HepG2 (cell line): Measurements from ENCODE around the gene SLC38A1. TPM values are rescaled to one million over a fixed set of nuclear protein-coding genes. Genes with fewer than 3 reads are reported as not detected.

ENCODE experiments used
- ATAC-seq: fragments of 200-7000 bp; cut with Tn5 transposase; 3 replicates; pipeline ENCODE4 v1.9.1; 2020; ENCODE audit warnings: mild to moderate bottlenecking, moderate library complexity
- BruUV-seq: library from RNA; stranded (reverse); fragments of 400-500 nt; replicated peaks from 2 replicates; lab custom pipeline; 2021; lab: Mats Ljungman, UMichigan
- CTCF ChIA-PET: fragments of 300-600 bp; formaldehyde crosslinking; extraction: SDS; loops from one replicate; lab custom pipeline; 2021; ENCODE audit warnings: low total read pairs, inconsistent platforms, low intra/inter-chr PET ratio; lab: Yijun Ruan, JAX
- POLR2A ChIA-PET: fragments of 350-600 bp; sonication (Branson Sonifier 250); formaldehyde crosslinking; loops from one replicate; lab custom pipeline; 2020; ENCODE audit warnings: antibody characterized with exemption, inconsistent platforms; lab: Yijun Ruan, JAX
- DNase-seq: peaks from one replicate; pipeline ENCODE4 v3.0.0-alpha.2; 2015; ENCODE audit warnings: low spot score
- FAIRE-seq: peaks from 3 replicates; lab custom pipeline; 2011; peaks lifted over from hg19 to GRCh38; lab: Jason Lieb, UNC
- H2AFZ ChIP-seq: one replicate; pipeline ENCODE4 v1.6.1; 2011; ENCODE audit warnings: low read length, inconsistent platforms
- H3K27ac ChIP-seq: fragments of 300-600 bp; 3 replicates; pipeline ENCODE4 v1.8.0; 2011; ENCODE audit warnings: mixed run types, mild to moderate bottlenecking, mixed read lengths, low read length, inconsistent platforms; ENCODE audit not compliant: insufficient read depth; ENCODE audit errors: extremely low read length
- H3K27me3 ChIP-seq, 2 experiments: fragments of 200-600 bp in 1 of 2; 2 replicates in 1 of 2; 3 replicates in 1 of 2; pipeline versions ENCODE4 v1.6.0 to v1.8.0; 2011; ENCODE audit warnings: low read length in 2 of 2, mild to moderate bottlenecking in 2 of 2, moderate library complexity in 2 of 2, inconsistent platforms in 1 of 2; ENCODE audit not compliant: insufficient read depth in 2 of 2, control insufficient read depth in 1 of 2
- H3K36me3 ChIP-seq, 2 experiments: fragments of 200-600 bp in 1 of 2; replicated peaks in 1 of 2; 2 replicates in 1 of 2; 3 replicates in 1 of 2; pipeline versions ENCODE4 v1.5.1 to v1.8.0; 2011; ENCODE audit warnings: low read length in 2 of 2, inconsistent platforms in 1 of 2; ENCODE audit not compliant: insufficient read depth in 2 of 2, control insufficient read depth in 1 of 2
- H3K4me1 ChIP-seq: 2 replicates; pipeline ENCODE4 v1.5.1; 2012; ENCODE audit warnings: low read length, inconsistent platforms; ENCODE audit not compliant: insufficient read depth
- H3K4me2 ChIP-seq: 2 replicates; pipeline ENCODE4 v1.6.0; 2011; ENCODE audit warnings: low read depth, low read length, inconsistent platforms
- H3K4me3 ChIP-seq, 3 experiments: fragments of 200-600 bp in 1 of 3; sonication (generic), shearing (Covaris generic) in 1 of 3; replicated peaks in 1 of 3; 2 replicates each; pipeline ENCODE4 v1.5.1; 2011 to 2016; ENCODE audit warnings: low read length in 3 of 3, inconsistent platforms in 2 of 3, low read depth in 2 of 3, mild to moderate bottlenecking in 2 of 3, control low read depth in 1 of 3, mixed read lengths in 1 of 3; ENCODE audit not compliant: insufficient read depth in 1 of 3
- H3K79me2 ChIP-seq: one replicate; pipeline ENCODE4 v1.6.1; 2011; ENCODE audit warnings: low read length, inconsistent platforms; ENCODE audit not compliant: insufficient read depth
- H3K9ac ChIP-seq: 2 replicates; pipeline ENCODE4 v1.6.0; 2011; ENCODE audit warnings: mild to moderate bottlenecking, low read depth, low read length, inconsistent platforms; ENCODE audit not compliant: insufficient read depth
- H3K9me3 ChIP-seq: 2 replicates; pipeline ENCODE4 v1.5.1; 2012; ENCODE audit warnings: mild to moderate bottlenecking, low read length
- H4K20me1 ChIP-seq: 2 replicates; pipeline ENCODE4 v1.6.0; 2011; ENCODE audit warnings: inconsistent platforms, mild to moderate bottlenecking, low read length, moderate library complexity; ENCODE audit not compliant: insufficient read depth
- HNRNPH1 ChIP-seq: fragments of 200-400 bp; formaldehyde crosslinking; optimal IDR thresholded peaks from 2 replicates; pipeline ENCODE3; 2017; ENCODE audit warnings: mild to moderate bottlenecking, low read depth, low read length
- PAX8 ChIP-seq: sonication (generic); formaldehyde crosslinking; IDR thresholded peaks from 2 replicates; pipeline ENCODE4 v1.8.0; 2022; ENCODE audit warnings: mild to moderate bottlenecking, missing genetic modification reagents, borderline replicate concordance
- RAD51 ChIP-seq: fragments of 450-650 bp; IDR thresholded peaks from 2 replicates; pipeline ENCODE4 v1.6.1; 2016; ENCODE audit warnings: borderline replicate concordance
- ZNF709 ChIP-seq: sonication (generic); formaldehyde crosslinking; IDR thresholded peaks from 2 replicates; pipeline ENCODE4 v1.5.0; 2020; ENCODE audit warnings: mild to moderate bottlenecking, missing genetic modification reagents
- in situ Hi-C: cut with HindIII; loops from 2 replicates; pipeline ENCODE4 v1.10.0; 2017; ENCODE audit warnings: low pct_unique_long_range_greater_than_20kb; ENCODE audit not compliant: extremely low pct_ligation_motif_present
- intact Hi-C: fragments of 100-400 bp; cut with micrococcal nuclease; formaldehyde crosslinking; loops from one replicate; pipeline ENCODE4 v1.10.0; 2022; ENCODE audit not compliant: unreplicated experiment
- polyA plus RNA-seq, 8 experiments: library from polyadenylated mRNA; depleted of rRNA in 3 of 8; stranded (reverse) in 7 of 8; unstranded in 1 of 8; fragments of >200 nt; fragmentation: Illumina TruSeq in 4 of 8; extraction: Trizol in 4 of 8; gene quantifications; 2 replicates each; pipeline versions ENCODE4 v1.2.1 to v1.2.3, GENCODE V29; 2011 to 2016; ENCODE audit warnings: low read depth in 4 of 8, missing spikeins in 1 of 8, mixed read lengths in 1 of 8; ENCODE audit not compliant: insufficient read depth in 1 of 8
- total RNA-seq, 5 experiments: library from RNA; depleted of rRNA; stranded (reverse); fragments of >200 nt; fragmentation: Illumina TruSeq; extraction: Trizol; gene quantifications; 2 replicates each; pipeline ENCODE4 v1.2.3, GENCODE V29; 2016; ENCODE audit warnings: low read depth in 1 of 5
- TF ChIP-seq, protein P1 (sequence below): sonication (generic); formaldehyde crosslinking; IDR thresholded peaks from 2 replicates; pipeline ENCODE4 v1.8.1; 2022; ENCODE audit warnings: mild to moderate bottlenecking, missing genetic modification reagents
- TF ChIP-seq, protein P2 (sequence below): IDR thresholded peaks from 2 replicates; pipeline ENCODE4 v1.6.1; 2012; ENCODE audit warnings: low read length, improper control_type of control experiment

SLC38A1 gene
- total and polyA plus RNA-seq, 2 of the 13 experiments (the other 11 are each of a cell fraction or from before 2014, with no cell fraction given) = 47.0 to 50.6 TPM

DNA sequence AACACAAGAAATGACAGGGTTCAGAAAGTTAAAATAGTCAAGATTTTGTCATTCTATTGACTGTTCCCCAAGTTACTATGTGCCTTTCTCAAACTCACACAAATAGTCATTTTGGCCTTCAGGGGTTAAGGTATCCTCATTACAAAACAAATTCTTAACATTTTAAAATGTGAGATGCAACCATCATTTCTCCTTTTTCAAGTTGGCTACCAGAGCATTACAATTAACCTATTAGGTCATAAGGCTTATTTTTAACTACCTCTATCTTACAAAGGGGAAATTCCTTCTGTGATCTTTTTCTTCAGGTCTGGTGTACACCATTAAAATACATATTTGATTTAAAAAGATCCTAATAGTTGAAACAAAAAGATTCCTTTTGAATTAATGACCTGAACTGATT, 61.2 kb downstream of the SLC38A1 start:
- no TSS peak for BruUV-seq
- FAIRE-seq (no peak), DNase-seq (no peak), ATAC-seq (no peak)
- intact Hi-C loops (no loop called here), in situ Hi-C loops (no loop called here)
- CTCF ChIA-PET = no interaction called here
- Histone ChIP-seq H3K36me3 (peaks cover 19 to 71% of the 10 kb centered on the region in 2 experiments), H2AFZ (no peak overlapping the region), H3K27me3 (no peaks in the 10 kb centered on the region), H3K9ac (no peak overlapping the region), H4K20me1 (no peaks in the 10 kb centered on the region; the same call in 1 of the 2 replicates), H3K9me3 (no peaks in the 10 kb centered on the region), H3K79me2 (no peaks in the 10 kb centered on the region), H3K27ac (no peak overlapping the region), H3K4me2 (no peak overlapping the region), H3K4me3 (no peak overlapping the region), H3K4me1 (peaks cover 16% of the 10 kb centered on the region)
- TF ChIP-seq, protein P1, sequence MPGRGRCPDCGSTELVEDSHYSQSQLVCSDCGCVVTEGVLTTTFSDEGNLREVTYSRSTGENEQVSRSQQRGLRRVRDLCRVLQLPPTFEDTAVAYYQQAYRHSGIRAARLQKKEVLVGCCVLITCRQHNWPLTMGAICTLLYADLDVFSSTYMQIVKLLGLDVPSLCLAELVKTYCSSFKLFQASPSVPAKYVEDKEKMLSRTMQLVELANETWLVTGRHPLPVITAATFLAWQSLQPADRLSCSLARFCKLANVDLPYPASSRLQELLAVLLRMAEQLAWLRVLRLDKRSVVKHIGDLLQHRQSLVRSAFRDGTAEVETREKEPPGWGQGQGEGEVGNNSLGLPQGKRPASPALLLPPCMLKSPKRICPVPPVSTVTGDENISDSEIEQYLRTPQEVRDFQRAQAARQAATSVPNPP (CRISPR knock-in tag) = no peak
- TF ChIP-seq, protein P2, sequence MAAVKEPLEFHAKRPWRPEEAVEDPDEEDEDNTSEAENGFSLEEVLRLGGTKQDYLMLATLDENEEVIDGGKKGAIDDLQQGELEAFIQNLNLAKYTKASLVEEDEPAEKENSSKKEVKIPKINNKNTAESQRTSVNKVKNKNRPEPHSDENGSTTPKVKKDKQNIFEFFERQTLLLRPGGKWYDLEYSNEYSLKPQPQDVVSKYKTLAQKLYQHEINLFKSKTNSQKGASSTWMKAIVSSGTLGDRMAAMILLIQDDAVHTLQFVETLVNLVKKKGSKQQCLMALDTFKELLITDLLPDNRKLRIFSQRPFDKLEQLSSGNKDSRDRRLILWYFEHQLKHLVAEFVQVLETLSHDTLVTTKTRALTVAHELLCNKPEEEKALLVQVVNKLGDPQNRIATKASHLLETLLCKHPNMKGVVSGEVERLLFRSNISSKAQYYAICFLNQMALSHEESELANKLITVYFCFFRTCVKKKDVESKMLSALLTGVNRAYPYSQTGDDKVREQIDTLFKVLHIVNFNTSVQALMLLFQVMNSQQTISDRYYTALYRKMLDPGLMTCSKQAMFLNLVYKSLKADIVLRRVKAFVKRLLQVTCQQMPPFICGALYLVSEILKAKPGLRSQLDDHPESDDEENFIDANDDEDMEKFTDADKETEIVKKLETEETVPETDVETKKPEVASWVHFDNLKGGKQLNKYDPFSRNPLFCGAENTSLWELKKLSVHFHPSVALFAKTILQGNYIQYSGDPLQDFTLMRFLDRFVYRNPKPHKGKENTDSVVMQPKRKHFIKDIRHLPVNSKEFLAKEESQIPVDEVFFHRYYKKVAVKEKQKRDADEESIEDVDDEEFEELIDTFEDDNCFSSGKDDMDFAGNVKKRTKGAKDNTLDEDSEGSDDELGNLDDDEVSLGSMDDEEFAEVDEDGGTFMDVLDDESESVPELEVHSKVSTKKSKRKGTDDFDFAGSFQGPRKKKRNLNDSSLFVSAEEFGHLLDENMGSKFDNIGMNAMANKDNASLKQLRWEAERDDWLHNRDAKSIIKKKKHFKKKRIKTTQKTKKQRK = no peak
- TF ChIP-seq RAD51 (no peak), ZNF709 (CRISPR knock-in tag) (no peak), PAX8 (CRISPR knock-in tag) (no peak), HNRNPH1 (no peak)
- POLR2A ChIA-PET = no interaction called here
